Lung (tissue), 12 donors: ENCODE measurements around the gene KIAA0513. TPM values are rescaled to one million over a fixed set of nuclear protein-coding genes. Genes with fewer than 3 reads are reported as not detected.

Source experiments
- ATAC-seq: fragments of 200-7000 bp; cut with Tn5 transposase; one replicate; pipeline ENCODE4 v1.9.1; 2020; ENCODE audit warnings: moderate number of reproducible peaks; ENCODE audit not compliant: insufficient read depth, low FRiP score
- DNase-seq, 3 donors: peaks; one replicate each; pipeline ENCODE4 v3.0.0-alpha.2; 2013 to 2017
- H3K27ac ChIP-seq, 2 donors: one replicate each; pipeline ENCODE4 v1.5.1; 2013; ENCODE audit warnings: mild to moderate bottlenecking in 2 of 2, moderate library complexity in 2 of 2, control low read depth in 1 of 2, inconsistent platforms in 1 of 2, low read depth in 1 of 2, low read length in 1 of 2
- H3K27me3 ChIP-seq, 3 donors: one replicate each; pipeline ENCODE4 v1.5.1; 2013; ENCODE audit warnings: low read length in 2 of 3; ENCODE audit not compliant: control insufficient read depth in 3 of 3, insufficient read depth in 3 of 3
- H3K36me3 ChIP-seq, 4 donors: one replicate each; pipeline ENCODE4 v1.5.1; 2013; ENCODE audit warnings: low read length in 4 of 4, mild to moderate bottlenecking in 1 of 4, moderate library complexity in 1 of 4; ENCODE audit not compliant: control insufficient read depth in 4 of 4, insufficient read depth in 4 of 4
- H3K4me1 ChIP-seq, 5 donors: one replicate each; pipeline ENCODE4 v1.5.1; 2013; ENCODE audit warnings: low read length in 5 of 5, mild to moderate bottlenecking in 2 of 5, moderate library complexity in 1 of 5; ENCODE audit not compliant: control insufficient read depth in 5 of 5, insufficient read depth in 5 of 5
- H3K4me3 ChIP-seq: one replicate; pipeline ENCODE4 v1.5.1; 2013; ENCODE audit warnings: mild to moderate bottlenecking, control low read depth, moderate library complexity
- H3K9ac ChIP-seq, 2 donors: one replicate each; pipeline ENCODE4 v1.5.1; 2013; ENCODE audit warnings: low read length in 2 of 2, control low read depth in 1 of 2; ENCODE audit not compliant: insufficient read depth in 1 of 2
- H3K9me3 ChIP-seq, 4 donors: one replicate each; pipeline ENCODE4 v1.5.1; 2013; ENCODE audit warnings: low read length in 3 of 4, mild to moderate bottlenecking in 1 of 4, moderate library complexity in 1 of 4; ENCODE audit not compliant: control insufficient read depth in 4 of 4, insufficient read depth in 3 of 4
- CTCF ChIP-seq: IDR thresholded peaks from 2 replicates; pipeline ENCODE4 v1.5.1; 2012; ENCODE audit warnings: mild to moderate bottlenecking; ENCODE audit errors: control extremely low read depth, extremely low read depth
- WGBS, 2 donors: extraction: QIAGEN DNeasy Blood & Tissue Kit; methylation state at CpG; one replicate each; pipeline ENCODE4 v1.1.7; 2013; 5-methylcytosine and 5-hydroxymethylcytosine counted together
- polyA plus RNA-seq, 2 donors: library from polyadenylated mRNA; stranded (reverse); fragments of 200-250 nt; gene quantifications; one replicate each; pipeline ENCODE4 v1.2.1, GENCODE V29; 2013
- total RNA-seq, 2 donors: library from RNA; depleted of rRNA in 1 of 2; stranded (reverse); fragments of >200 nt in 1 of 2; gene quantifications; one replicate each; pipeline ENCODE4 v1.2.1, GENCODE V29; 2014 to 2021
- donor health status: control.
- donor health status: control.
- donor health status: Bipolar disorder and iron deficiency.
- donor health status: healthy.
- donor health status: DM: yes; HTN: yes; CAD: no.

Gene KIAA0513
- total and polyA plus RNA-seq, 4 donors, result 10.4 to 23.5 (median 12.0) TPM

GRCh38 chr16:85072076-85072860 lies 44.7 kb downstream of the KIAA0513 start:
- H3K4me3 ChIP-seq, result no peak overlapping the region
- WGBS, 2 donors, result 78 to 81% methylated on average over 8 of the region's 8 CpGs
- H3K27me3 ChIP-seq, result no peaks in the 10 kb centered on the region
- no peak overlapping the region for H3K9ac ChIP-seq
- peaks cover 0 to 20% (median 2%) of the 10 kb centered on the region in 5 donors for H3K4me1 ChIP-seq
- no peak for ATAC-seq
- peaks cover 0 to 27% (median 7%) of the 10 kb centered on the region in 4 donors for H3K36me3 ChIP-seq
- no peaks in the 10 kb centered on the region for H3K9me3 ChIP-seq
- no peak for DNase-seq
- no peak for TF ChIP-seq CTCF
- H3K27ac ChIP-seq, result no peak overlapping the region

GRCh38 chr16:85072947-85073346 lies 45.4 kb downstream of the KIAA0513 start:
- Histone ChIP-seq H3K9me3 (no peaks in the 10 kb centered on the region), H3K4me3 (no peak overlapping the region), H3K9ac (no peak overlapping the region), H3K4me1 (peaks cover 0 to 20% (median 2%) of the 10 kb centered on the region in 5 donors), H3K27ac (no peak overlapping the region), H3K27me3 (no peaks in the 10 kb centered on the region), H3K36me3 (peaks cover 0 to 30% (median 6%) of the 10 kb centered on the region in 4 donors)
- ATAC-seq (no peak), DNase-seq (peak; percentile 91 to 95 (median 94))
- WGBS, 2 donors, result 77 to 83% methylated on average over 13 of the region's 13 CpGs
- TF ChIP-seq CTCF, result no peak

- no peak overlapping the region for H3K4me3 ChIP-seq
- no peak overlapping the region for H3K27ac ChIP-seq
- no peak for TF ChIP-seq CTCF
- 94% methylated on average over 6 of the region's 6 CpGs for WGBS, 2 donors
- peaks cover 0 to 42% (median 15%) of the 10 kb centered on the region in 4 donors for H3K36me3 ChIP-seq
- H3K27me3 ChIP-seq, result no peaks in the 10 kb centered on the region
- no peaks in the 10 kb centered on the region for H3K9me3 ChIP-seq
- H3K4me1 ChIP-seq, result peaks cover 0 to 20% (median 2%) of the 10 kb centered on the region in 5 donors
- ATAC-seq, result no peak
- no peak for DNase-seq
- H3K9ac ChIP-seq, result no peak overlapping the region
Observed at GRCh38 chr16:85074225-85074914, 46.8 kb downstream of the KIAA0513 start.
